GM12891 (cell line): ENCODE data around the gene DHDH.

Experiments
- DNase-seq: peaks from one replicate; pipeline ENCODE4 v3.0.0; 2011; ENCODE audit warnings: low spot score; ENCODE audit not compliant: insufficient read length
- FAIRE-seq: peaks from 2 replicates; lab custom pipeline; 2011; peaks lifted over from hg19 to GRCh38; lab: Jason Lieb, UNC
- PAX5 ChIP-seq: IDR thresholded peaks from 2 replicates; pipeline ENCODE4 v1.6.1; 2011; ENCODE audit warnings: low read length, moderate library complexity, mild to moderate bottlenecking; ENCODE audit not compliant: insufficient read depth, severe bottlenecking
- POLR2A ChIP-seq: IDR thresholded peaks from 2 replicates; pipeline ENCODE4 v1.6.1; 2011; ENCODE audit warnings: low read depth, low read length, control low read depth
- POLR2AphosphoS5 ChIP-seq: IDR thresholded peaks from 2 replicates; pipeline ENCODE4 v1.6.1; 2011; ENCODE audit warnings: low read depth, low read length, control low read depth
- POU2F2 ChIP-seq: IDR thresholded peaks from 2 replicates; pipeline ENCODE4 v1.6.1; 2011; ENCODE audit warnings: low read depth, mild to moderate bottlenecking, control low read depth, low read length, moderate library complexity
- SPI1 ChIP-seq: IDR thresholded peaks from 2 replicates; pipeline ENCODE4 v1.6.1; 2011; ENCODE audit warnings: low read depth, low read length, control low read depth
- TAF1 ChIP-seq: IDR thresholded peaks from 2 replicates; pipeline ENCODE4 v1.6.1; 2011; ENCODE audit warnings: low read depth, low read length, control low read depth

Gene DHDH

GRCh38 chr19:48928164-48929025, 5.1 kb upstream of the DHDH start:
- FAIRE-seq (no peak), DNase-seq (no peak)
- no peak for TF ChIP-seq POLR2A
- no peak for TF ChIP-seq SPI1
- TF ChIP-seq TAF1, result no peak
- TF ChIP-seq PAX5, result no peak
- TF ChIP-seq POU2F2, result no peak
- no peak for TF ChIP-seq POLR2AphosphoS5

GRCh38 chr19:48934837-48935236, 1.3 kb downstream of the DHDH start:
- DNase-seq, result no peak
- TF ChIP-seq POLR2A, result no peak
- TF ChIP-seq POLR2AphosphoS5, result no peak
- no peak for TF ChIP-seq TAF1
- no peak for TF ChIP-seq SPI1
- no peak for TF ChIP-seq PAX5
- no peak for TF ChIP-seq POU2F2
- no peak for FAIRE-seq

- FAIRE-seq, result no peak
- no peak for DNase-seq
- TF ChIP-seq PAX5 (no peak), POLR2A (no peak), POU2F2 (no peak), SPI1 (no peak), TAF1 (no peak), POLR2AphosphoS5 (no peak)
Measured at GRCh38 chr19:48935864-48936263, 2.4 kb downstream of the DHDH start.

GRCh38 chr19:48938256-48938655, 4.8 kb downstream of the DHDH start:
- TF ChIP-seq PAX5 (no peak), POU2F2 (no peak), SPI1 (no peak), TAF1 (no peak), POLR2AphosphoS5 (no peak), POLR2A (no peak)
- no peak for FAIRE-seq
- no peak for DNase-seq

GRCh38 chr19:48940902-48941301, 7.4 kb downstream of the DHDH start:
- DNase-seq (no peak), FAIRE-seq (no peak)
- TF ChIP-seq SPI1 (no peak), POLR2A (no peak), POU2F2 (no peak), POLR2AphosphoS5 (no peak), PAX5 (no peak), TAF1 (no peak)

GRCh38 chr19:48943081-48943480, 9.6 kb downstream of the DHDH start:
- TF ChIP-seq PAX5, result no peak
- TF ChIP-seq SPI1, result no peak
- TF ChIP-seq POLR2AphosphoS5, result no peak
- FAIRE-seq (no peak), DNase-seq (no peak)

GRCh38 chr19:48945415-48945814, 11.9 kb downstream of the DHDH start:
- DNase-seq (no peak), FAIRE-seq (no peak)
- TF ChIP-seq POU2F2 (no peak), POLR2A (no peak), POLR2AphosphoS5 (no peak), PAX5 (no peak), TAF1 (no peak), SPI1 (no peak)

GRCh38 chr19:48945817-48946216, 12.3 kb downstream of the DHDH start:
- DNase-seq, result no peak
- FAIRE-seq, result no peak
- TF ChIP-seq PAX5, result no peak
- TF ChIP-seq TAF1, result no peak
- no peak for TF ChIP-seq POLR2AphosphoS5
- TF ChIP-seq POLR2A, result no peak
- TF ChIP-seq SPI1, result no peak
- no peak for TF ChIP-seq POU2F2

- TF ChIP-seq POLR2A, result no peak
- no peak for TF ChIP-seq TAF1
- TF ChIP-seq POLR2AphosphoS5, result no peak
- no peak for TF ChIP-seq PAX5
- no peak for TF ChIP-seq POU2F2
- TF ChIP-seq SPI1, result no peak
- no peak for FAIRE-seq
- DNase-seq, result no peak
Measured at GRCh38 chr19:48946463-48947257, 13.2 kb downstream of the DHDH start.
